ENCODE results near the gene DCDC1. TPM values are rescaled to one million over a fixed set of nuclear protein-coding genes. Genes with fewer than 3 reads are reported as not detected.

DCDC1 gene
- total RNA-seq, 1 donor from 2014 or later: 0.44 TPM

GRCh38 chr11:31131760-31132159 is 237.8 kb downstream of the DCDC1 start:
- TF ChIP-seq, protein P1, sequence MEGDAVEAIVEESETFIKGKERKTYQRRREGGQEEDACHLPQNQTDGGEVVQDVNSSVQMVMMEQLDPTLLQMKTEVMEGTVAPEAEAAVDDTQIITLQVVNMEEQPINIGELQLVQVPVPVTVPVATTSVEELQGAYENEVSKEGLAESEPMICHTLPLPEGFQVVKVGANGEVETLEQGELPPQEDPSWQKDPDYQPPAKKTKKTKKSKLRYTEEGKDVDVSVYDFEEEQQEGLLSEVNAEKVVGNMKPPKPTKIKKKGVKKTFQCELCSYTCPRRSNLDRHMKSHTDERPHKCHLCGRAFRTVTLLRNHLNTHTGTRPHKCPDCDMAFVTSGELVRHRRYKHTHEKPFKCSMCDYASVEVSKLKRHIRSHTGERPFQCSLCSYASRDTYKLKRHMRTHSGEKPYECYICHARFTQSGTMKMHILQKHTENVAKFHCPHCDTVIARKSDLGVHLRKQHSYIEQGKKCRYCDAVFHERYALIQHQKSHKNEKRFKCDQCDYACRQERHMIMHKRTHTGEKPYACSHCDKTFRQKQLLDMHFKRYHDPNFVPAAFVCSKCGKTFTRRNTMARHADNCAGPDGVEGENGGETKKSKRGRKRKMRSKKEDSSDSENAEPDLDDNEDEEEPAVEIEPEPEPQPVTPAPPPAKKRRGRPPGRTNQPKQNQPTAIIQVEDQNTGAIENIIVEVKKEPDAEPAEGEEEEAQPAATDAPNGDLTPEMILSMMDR (IDR thresholded peaks at IDR 0.05; ENCODE audit: unreplicated experiment): no peak
- H3K4me3 Mint-ChIP-seq (ENCODE audit: unreplicated experiment): no peak overlapping the region
- no peaks in the 10 kb centered on the region for H3K27me3 Mint-ChIP-seq (ENCODE audit: unreplicated experiment)
- no peaks in the 10 kb centered on the region for H3K4me1 Mint-ChIP-seq (ENCODE audit: unreplicated experiment)
- DNase-seq (ENCODE audit: low spot score): no peak
- no peaks in the 10 kb centered on the region for H3K36me3 Mint-ChIP-seq (ENCODE audit: low read depth, unreplicated experiment)
- H3K27ac Mint-ChIP-seq (ENCODE audit: unreplicated experiment): no peak overlapping the region
- H3K9me3 Mint-ChIP-seq (ENCODE audit: unreplicated experiment): no peaks in the 10 kb centered on the region

GRCh38 chr11:31127290-31127689 is 242.2 kb downstream of the DCDC1 start:
- Mint-ChIP-seq H3K27ac (ENCODE audit: unreplicated experiment) (no peak overlapping the region), H3K4me1 (ENCODE audit: unreplicated experiment) (no peaks in the 10 kb centered on the region), H3K27me3 (ENCODE audit: unreplicated experiment) (no peaks in the 10 kb centered on the region), H3K36me3 (ENCODE audit: low read depth, unreplicated experiment) (no peaks in the 10 kb centered on the region), H3K9me3 (ENCODE audit: unreplicated experiment) (no peaks in the 10 kb centered on the region), H3K4me3 (ENCODE audit: unreplicated experiment) (no peak overlapping the region)
- DNase-seq (ENCODE audit: low spot score): no peak
- TF ChIP-seq, protein P1 (IDR thresholded peaks at IDR 0.05; ENCODE audit: unreplicated experiment): no peak

DNA sequence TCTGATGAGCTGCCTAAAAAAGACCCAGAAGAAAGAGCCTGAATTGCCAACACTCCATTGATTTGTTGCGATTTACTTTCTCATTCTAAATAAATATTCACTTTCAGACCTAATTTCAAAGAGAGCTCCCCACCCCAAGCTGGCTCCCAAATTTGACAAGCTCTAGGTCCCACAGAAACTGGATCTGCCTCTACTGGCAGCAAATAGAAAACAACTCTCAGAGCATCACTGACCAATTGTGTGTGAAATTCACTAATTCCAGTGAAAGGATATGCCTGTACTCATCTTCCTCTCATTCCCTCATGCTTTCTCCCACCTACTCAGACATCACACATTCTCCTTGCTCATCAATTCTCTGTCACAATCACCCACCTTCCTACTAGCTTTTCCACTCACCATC is 249.1 kb downstream of the DCDC1 start:
- no peak for DNase-seq (ENCODE audit: low spot score)
- no peaks in the 10 kb centered on the region for H3K9me3 Mint-ChIP-seq (ENCODE audit: unreplicated experiment)
- TF ChIP-seq, protein P1 (IDR thresholded peaks at IDR 0.05; ENCODE audit: unreplicated experiment): no peak
- H3K27me3 Mint-ChIP-seq (ENCODE audit: unreplicated experiment): no peaks in the 10 kb centered on the region
- H3K4me1 Mint-ChIP-seq (ENCODE audit: unreplicated experiment): no peaks in the 10 kb centered on the region
- H3K27ac Mint-ChIP-seq (ENCODE audit: unreplicated experiment): no peak overlapping the region
- H3K36me3 Mint-ChIP-seq (ENCODE audit: low read depth, unreplicated experiment): no peaks in the 10 kb centered on the region
- no peak overlapping the region for H3K4me3 Mint-ChIP-seq (ENCODE audit: unreplicated experiment)

GRCh38 chr11:31118566-31118965 is 251.0 kb downstream of the DCDC1 start:
- Mint-ChIP-seq H3K27ac (ENCODE audit: unreplicated experiment) (no peak overlapping the region), H3K4me3 (ENCODE audit: unreplicated experiment) (no peak overlapping the region), H3K9me3 (ENCODE audit: unreplicated experiment) (no peaks in the 10 kb centered on the region), H3K36me3 (ENCODE audit: low read depth, unreplicated experiment) (no peaks in the 10 kb centered on the region), H3K4me1 (ENCODE audit: unreplicated experiment) (no peaks in the 10 kb centered on the region), H3K27me3 (ENCODE audit: unreplicated experiment) (no peaks in the 10 kb centered on the region)
- TF ChIP-seq, protein P1 (IDR thresholded peaks at IDR 0.05; ENCODE audit: unreplicated experiment): no peak
- no peak for DNase-seq (ENCODE audit: low spot score)

DNA sequence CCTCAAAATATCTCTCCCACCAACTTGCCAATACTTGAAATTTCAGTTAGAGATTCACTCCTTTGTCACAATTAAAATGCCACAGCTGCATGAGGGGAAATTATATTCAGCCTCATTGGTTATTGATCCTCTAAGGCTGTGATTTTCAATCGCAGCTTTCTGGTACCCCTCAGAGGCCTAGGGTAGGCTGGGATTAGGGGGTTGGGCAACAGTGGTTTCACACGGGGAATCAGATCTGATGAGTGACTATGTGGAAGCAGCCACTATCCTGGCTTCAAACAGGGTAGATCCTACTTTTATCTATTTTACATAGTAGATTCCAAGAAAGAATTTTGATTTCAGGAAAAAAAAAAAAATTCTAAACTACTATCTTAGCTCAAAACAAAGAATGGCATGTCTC is 252.5 kb downstream of the DCDC1 start:
- no peak for DNase-seq (ENCODE audit: low spot score)
- Mint-ChIP-seq H3K27ac (ENCODE audit: unreplicated experiment) (no peak overlapping the region), H3K4me1 (ENCODE audit: unreplicated experiment) (no peaks in the 10 kb centered on the region), H3K27me3 (ENCODE audit: unreplicated experiment) (no peaks in the 10 kb centered on the region), H3K4me3 (ENCODE audit: unreplicated experiment) (no peak overlapping the region), H3K9me3 (ENCODE audit: unreplicated experiment) (no peaks in the 10 kb centered on the region), H3K36me3 (ENCODE audit: low read depth, unreplicated experiment) (no peaks in the 10 kb centered on the region)
- TF ChIP-seq, protein P1 (IDR thresholded peaks at IDR 0.05; ENCODE audit: unreplicated experiment): no peak
